ENCODE measurements around the gene PRELID3B. TPM values are rescaled to one million over a fixed set of nuclear protein-coding genes. Genes with fewer than 3 reads are reported as not detected.

PRELID3B gene
- total and polyA plus RNA-seq, 2 of the 8 experiments (the other 6 are each of a cell fraction or from before 2014, with no cell fraction given), result 8.1 to 50.5 TPM

DNA sequence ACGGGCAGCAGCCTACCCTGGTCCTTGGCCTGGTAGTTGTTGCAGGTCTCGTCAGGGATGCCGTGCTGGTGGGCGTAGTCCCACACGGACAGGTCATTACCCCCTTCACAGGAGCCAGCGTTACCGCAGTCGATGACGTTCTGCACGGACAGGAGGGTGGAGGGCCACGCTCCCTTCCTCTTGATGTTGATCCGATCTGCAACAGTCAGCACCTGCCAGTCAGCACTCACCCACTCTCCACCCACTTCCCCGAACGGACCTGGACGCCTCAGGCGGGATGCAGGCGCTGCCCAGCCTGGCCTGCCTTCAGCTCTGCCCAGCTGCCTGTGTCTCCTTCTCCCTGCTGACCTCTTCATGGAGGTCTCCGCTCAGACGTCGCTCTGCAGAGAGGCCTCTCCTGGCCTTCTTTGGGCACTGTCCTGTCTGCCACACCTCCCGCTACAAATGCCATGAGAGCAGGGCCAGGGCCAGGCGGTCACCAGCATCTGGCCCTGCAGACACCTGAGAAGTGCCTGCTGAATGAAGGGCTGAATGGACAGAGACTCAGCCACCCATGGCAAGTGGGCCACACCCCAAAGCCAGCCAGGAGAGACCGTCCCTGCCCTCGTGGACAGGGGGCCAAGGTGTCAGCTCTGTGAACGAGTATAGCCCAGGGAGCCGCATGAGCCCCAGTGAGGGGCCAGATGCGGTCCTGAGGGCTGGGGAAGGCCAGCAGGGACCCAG is 41.0 kb downstream of the PRELID3B start (continued):
- TF ChIP-seq, protein P1, sequence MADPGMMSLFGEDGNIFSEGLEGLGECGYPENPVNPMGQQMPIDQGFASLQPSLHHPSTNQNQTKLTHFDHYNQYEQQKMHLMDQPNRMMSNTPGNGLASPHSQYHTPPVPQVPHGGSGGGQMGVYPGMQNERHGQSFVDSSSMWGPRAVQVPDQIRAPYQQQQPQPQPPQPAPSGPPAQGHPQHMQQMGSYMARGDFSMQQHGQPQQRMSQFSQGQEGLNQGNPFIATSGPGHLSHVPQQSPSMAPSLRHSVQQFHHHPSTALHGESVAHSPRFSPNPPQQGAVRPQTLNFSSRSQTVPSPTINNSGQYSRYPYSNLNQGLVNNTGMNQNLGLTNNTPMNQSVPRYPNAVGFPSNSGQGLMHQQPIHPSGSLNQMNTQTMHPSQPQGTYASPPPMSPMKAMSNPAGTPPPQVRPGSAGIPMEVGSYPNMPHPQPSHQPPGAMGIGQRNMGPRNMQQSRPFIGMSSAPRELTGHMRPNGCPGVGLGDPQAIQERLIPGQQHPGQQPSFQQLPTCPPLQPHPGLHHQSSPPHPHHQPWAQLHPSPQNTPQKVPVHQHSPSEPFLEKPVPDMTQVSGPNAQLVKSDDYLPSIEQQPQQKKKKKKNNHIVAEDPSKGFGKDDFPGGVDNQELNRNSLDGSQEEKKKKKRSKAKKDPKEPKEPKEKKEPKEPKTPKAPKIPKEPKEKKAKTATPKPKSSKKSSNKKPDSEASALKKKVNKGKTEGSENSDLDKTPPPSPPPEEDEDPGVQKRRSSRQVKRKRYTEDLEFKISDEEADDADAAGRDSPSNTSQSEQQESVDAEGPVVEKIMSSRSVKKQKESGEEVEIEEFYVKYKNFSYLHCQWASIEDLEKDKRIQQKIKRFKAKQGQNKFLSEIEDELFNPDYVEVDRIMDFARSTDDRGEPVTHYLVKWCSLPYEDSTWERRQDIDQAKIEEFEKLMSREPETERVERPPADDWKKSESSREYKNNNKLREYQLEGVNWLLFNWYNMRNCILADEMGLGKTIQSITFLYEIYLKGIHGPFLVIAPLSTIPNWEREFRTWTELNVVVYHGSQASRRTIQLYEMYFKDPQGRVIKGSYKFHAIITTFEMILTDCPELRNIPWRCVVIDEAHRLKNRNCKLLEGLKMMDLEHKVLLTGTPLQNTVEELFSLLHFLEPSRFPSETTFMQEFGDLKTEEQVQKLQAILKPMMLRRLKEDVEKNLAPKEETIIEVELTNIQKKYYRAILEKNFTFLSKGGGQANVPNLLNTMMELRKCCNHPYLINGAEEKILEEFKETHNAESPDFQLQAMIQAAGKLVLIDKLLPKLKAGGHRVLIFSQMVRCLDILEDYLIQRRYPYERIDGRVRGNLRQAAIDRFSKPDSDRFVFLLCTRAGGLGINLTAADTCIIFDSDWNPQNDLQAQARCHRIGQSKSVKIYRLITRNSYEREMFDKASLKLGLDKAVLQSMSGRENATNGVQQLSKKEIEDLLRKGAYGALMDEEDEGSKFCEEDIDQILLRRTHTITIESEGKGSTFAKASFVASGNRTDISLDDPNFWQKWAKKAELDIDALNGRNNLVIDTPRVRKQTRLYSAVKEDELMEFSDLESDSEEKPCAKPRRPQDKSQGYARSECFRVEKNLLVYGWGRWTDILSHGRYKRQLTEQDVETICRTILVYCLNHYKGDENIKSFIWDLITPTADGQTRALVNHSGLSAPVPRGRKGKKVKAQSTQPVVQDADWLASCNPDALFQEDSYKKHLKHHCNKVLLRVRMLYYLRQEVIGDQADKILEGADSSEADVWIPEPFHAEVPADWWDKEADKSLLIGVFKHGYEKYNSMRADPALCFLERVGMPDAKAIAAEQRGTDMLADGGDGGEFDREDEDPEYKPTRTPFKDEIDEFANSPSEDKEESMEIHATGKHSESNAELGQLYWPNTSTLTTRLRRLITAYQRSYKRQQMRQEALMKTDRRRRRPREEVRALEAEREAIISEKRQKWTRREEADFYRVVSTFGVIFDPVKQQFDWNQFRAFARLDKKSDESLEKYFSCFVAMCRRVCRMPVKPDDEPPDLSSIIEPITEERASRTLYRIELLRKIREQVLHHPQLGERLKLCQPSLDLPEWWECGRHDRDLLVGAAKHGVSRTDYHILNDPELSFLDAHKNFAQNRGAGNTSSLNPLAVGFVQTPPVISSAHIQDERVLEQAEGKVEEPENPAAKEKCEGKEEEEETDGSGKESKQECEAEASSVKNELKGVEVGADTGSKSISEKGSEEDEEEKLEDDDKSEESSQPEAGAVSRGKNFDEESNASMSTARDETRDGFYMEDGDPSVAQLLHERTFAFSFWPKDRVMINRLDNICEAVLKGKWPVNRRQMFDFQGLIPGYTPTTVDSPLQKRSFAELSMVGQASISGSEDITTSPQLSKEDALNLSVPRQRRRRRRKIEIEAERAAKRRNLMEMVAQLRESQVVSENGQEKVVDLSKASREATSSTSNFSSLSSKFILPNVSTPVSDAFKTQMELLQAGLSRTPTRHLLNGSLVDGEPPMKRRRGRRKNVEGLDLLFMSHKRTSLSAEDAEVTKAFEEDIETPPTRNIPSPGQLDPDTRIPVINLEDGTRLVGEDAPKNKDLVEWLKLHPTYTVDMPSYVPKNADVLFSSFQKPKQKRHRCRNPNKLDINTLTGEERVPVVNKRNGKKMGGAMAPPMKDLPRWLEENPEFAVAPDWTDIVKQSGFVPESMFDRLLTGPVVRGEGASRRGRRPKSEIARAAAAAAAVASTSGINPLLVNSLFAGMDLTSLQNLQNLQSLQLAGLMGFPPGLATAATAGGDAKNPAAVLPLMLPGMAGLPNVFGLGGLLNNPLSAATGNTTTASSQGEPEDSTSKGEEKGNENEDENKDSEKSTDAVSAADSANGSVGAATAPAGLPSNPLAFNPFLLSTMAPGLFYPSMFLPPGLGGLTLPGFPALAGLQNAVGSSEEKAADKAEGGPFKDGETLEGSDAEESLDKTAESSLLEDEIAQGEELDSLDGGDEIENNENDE (IDR thresholded peaks at IDR 0.05; ENCODE audit: insufficient replicate concordance, low read length), result no peak
- TF ChIP-seq, protein P2, sequence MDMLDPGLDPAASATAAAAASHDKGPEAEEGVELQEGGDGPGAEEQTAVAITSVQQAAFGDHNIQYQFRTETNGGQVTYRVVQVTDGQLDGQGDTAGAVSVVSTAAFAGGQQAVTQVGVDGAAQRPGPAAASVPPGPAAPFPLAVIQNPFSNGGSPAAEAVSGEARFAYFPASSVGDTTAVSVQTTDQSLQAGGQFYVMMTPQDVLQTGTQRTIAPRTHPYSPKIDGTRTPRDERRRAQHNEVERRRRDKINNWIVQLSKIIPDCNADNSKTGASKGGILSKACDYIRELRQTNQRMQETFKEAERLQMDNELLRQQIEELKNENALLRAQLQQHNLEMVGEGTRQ (IDR thresholded peaks at IDR 0.05; ENCODE audit: low read length), result no peak
- TF ChIP-seq NANOG (IDR thresholded peaks at IDR 0.05; ENCODE audit: insufficient read depth, low read depth, low read length, poor library complexity, severe bottlenecking) (no peak), JUN (IDR thresholded peaks at IDR 0.05; ENCODE audit: low read depth, low read length) (no peak), SP4 (IDR thresholded peaks at IDR 0.05; ENCODE audit: low read length) (no peak), NRF1 (IDR thresholded peaks at IDR 0.05; ENCODE audit: low read depth, low read length) (no peak), RXRA (IDR thresholded peaks at IDR 0.05; ENCODE audit: insufficient read depth, low read depth, low read length) (no peak)
- TF ChIP-seq, protein P3, sequence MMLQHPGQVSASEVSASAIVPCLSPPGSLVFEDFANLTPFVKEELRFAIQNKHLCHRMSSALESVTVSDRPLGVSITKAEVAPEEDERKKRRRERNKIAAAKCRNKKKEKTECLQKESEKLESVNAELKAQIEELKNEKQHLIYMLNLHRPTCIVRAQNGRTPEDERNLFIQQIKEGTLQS (IDR thresholded peaks at IDR 0.05; ENCODE audit: insufficient read depth, low read depth, low read length), result no peak
